K562 (cell line): Measurements from ENCODE around the gene ELOVL2.

Experiments
- CBX5 ChIP-seq: IDR thresholded peaks from 2 replicates; pipeline ENCODE4 v1.6.1; 2014; ENCODE audit warnings: low read depth, borderline replicate concordance
- CEBPB ChIP-seq: fragments of 450-650 bp; IDR thresholded peaks from 2 replicates; pipeline ENCODE4 v1.6.1; 2016; ENCODE audit warnings: missing genetic modification characterization, missing compliant biosample characterization
- CTBP1 ChIP-seq: fragments of 450-650 bp; IDR thresholded peaks from 2 replicates; pipeline ENCODE4 v1.6.1; 2016; ENCODE audit warnings: borderline replicate concordance
- CXXC5 ChIP-seq: fragments of 250-450 bp; sonication (Bioruptor Pico); IDR thresholded peaks from 2 replicates; pipeline ENCODE4 v1.8.0; 2022; ENCODE audit warnings: inconsistent platforms, mild to moderate bottlenecking, moderate library complexity
- JUND ChIP-seq, 2 experiments: IDR thresholded peaks; 2 replicates in 1 of 2; 3 replicates in 1 of 2; pipeline ENCODE4 v1.6.1; 2011; ENCODE audit warnings: borderline replicate concordance in 2 of 2, low read depth in 2 of 2, low read length in 2 of 2, improper control_type of control experiment in 1 of 2, missing biosample characterization in 1 of 2, missing genetic modification characterization in 1 of 2, missing genetic modification reagents in 1 of 2
- MAFK ChIP-seq: IDR thresholded peaks from 2 replicates; pipeline ENCODE4 v1.6.1; 2011; ENCODE audit warnings: low read length, improper control_type of control experiment
- POLR2A ChIP-seq: fragments of 450-650 bp; conservative IDR thresholded peaks from 2 replicates; pipeline ENCODE4 v1.6.1; 2016
- POLR2AphosphoS5 ChIP-seq: IDR thresholded peaks from 2 replicates; pipeline ENCODE4 v1.6.1; 2011; ENCODE audit warnings: mild to moderate bottlenecking, low read depth, low read length, moderate library complexity; ENCODE audit not compliant: control insufficient read depth, insufficient read depth
- U2AF2 ChIP-seq: fragments of 200-400 bp; formaldehyde crosslinking; optimal IDR thresholded peaks from 2 replicates; pipeline ENCODE3; 2017; ENCODE audit warnings: low read depth, mild to moderate bottlenecking, low read length
- TF ChIP-seq, protein P1 (sequence below), 3 experiments: IDR thresholded peaks in 2 of 3; conservative IDR thresholded peaks in 1 of 3; 2 replicates each; pipeline ENCODE4 v1.5.1; 2011 to 2012; ENCODE audit warnings: low read length in 3 of 3, mild to moderate bottlenecking in 3 of 3, control low read depth in 2 of 3, improper control_type of control experiment in 1 of 3, inconsistent platforms in 1 of 3, low read depth in 1 of 3, mixed read lengths in 1 of 3, moderate library complexity in 1 of 3; ENCODE audit not compliant: insufficient read depth in 2 of 3
- TF ChIP-seq, protein P2 (sequence below), 2 experiments: fragments of 450-650 bp in 1 of 2; sonication (generic) in 1 of 2; formaldehyde crosslinking in 1 of 2; IDR thresholded peaks in 1 of 2; conservative IDR thresholded peaks in 1 of 2; 2 replicates each; pipeline versions ENCODE4 v1.6.1 to v1.8.1; 2016 to 2023; ENCODE audit warnings: mild to moderate bottlenecking in 2 of 2, moderate library complexity in 2 of 2, inconsistent platforms in 1 of 2, missing genetic modification reagents in 1 of 2
- TF ChIP-seq, protein P3 (sequence below), 2 experiments: fragments of 450-650 bp in 1 of 2; sonication (generic) in 1 of 2; formaldehyde crosslinking in 1 of 2; IDR thresholded peaks; 2 replicates each; pipeline versions ENCODE4 v1.7.1 to v1.9.0; 2016 to 2022; ENCODE audit warnings: inconsistent platforms in 1 of 2, mild to moderate bottlenecking in 1 of 2, missing genetic modification reagents in 1 of 2

DNA sequence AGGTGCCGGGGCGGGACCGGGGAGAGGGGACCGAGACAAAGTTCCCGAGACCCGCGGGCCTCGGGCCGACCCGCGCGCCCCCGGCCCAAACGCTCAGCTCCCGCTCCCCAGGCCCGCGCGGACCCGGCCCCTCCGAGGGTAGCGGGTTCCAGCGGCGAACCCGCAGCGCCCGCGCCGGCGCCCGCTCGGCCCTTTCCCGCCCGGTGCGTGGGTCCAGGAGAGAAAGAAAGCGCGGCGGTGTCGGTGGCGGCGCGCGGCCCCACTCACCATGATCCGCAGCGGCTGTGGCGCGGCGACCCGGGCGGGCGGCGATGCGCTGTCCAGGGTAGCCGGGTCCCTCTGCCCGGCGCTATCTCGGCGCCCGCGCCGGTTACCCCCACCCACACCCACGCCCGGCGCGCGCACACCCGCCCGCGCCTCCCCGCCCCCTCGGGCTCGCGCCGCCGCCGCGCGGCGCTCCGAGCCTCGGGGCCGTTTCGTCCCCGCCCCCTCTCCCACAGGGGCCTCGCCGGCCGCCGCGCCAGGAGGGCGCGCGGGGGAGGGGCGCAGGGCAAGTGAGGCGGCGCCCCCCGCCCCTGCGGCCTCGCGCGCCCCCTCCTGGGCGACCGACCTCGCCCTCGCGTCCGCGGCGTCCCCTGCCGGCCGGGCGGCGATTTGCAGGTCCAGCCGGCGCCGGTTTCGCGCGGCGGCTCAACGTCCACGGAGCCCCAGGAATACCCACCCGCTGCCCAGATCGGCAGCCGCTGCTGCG lies at the start of gene ELOVL2:
- TF ChIP-seq POLR2A = no peak
- TF ChIP-seq, protein P1, sequence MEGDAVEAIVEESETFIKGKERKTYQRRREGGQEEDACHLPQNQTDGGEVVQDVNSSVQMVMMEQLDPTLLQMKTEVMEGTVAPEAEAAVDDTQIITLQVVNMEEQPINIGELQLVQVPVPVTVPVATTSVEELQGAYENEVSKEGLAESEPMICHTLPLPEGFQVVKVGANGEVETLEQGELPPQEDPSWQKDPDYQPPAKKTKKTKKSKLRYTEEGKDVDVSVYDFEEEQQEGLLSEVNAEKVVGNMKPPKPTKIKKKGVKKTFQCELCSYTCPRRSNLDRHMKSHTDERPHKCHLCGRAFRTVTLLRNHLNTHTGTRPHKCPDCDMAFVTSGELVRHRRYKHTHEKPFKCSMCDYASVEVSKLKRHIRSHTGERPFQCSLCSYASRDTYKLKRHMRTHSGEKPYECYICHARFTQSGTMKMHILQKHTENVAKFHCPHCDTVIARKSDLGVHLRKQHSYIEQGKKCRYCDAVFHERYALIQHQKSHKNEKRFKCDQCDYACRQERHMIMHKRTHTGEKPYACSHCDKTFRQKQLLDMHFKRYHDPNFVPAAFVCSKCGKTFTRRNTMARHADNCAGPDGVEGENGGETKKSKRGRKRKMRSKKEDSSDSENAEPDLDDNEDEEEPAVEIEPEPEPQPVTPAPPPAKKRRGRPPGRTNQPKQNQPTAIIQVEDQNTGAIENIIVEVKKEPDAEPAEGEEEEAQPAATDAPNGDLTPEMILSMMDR (IDR thresholded peaks at IDR 0.05 in 2 of 3, conservative IDR thresholded peaks at IDR 0.05 in 1 of 3; ENCODE audit: insufficient read depth in 2 of 3, low read depth in 1 of 3, low read length in 3 of 3) = peak; percentile 82 to 99 (median 99)
- no peak for TF ChIP-seq POLR2AphosphoS5
- TF ChIP-seq, protein P2, sequence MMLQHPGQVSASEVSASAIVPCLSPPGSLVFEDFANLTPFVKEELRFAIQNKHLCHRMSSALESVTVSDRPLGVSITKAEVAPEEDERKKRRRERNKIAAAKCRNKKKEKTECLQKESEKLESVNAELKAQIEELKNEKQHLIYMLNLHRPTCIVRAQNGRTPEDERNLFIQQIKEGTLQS (IDR thresholded peaks at IDR 0.05) = no peak
- TF ChIP-seq, protein P2 (CRISPR knock-in tag; conservative IDR thresholded peaks at IDR 0.05) = no peak
- TF ChIP-seq, protein P3, sequence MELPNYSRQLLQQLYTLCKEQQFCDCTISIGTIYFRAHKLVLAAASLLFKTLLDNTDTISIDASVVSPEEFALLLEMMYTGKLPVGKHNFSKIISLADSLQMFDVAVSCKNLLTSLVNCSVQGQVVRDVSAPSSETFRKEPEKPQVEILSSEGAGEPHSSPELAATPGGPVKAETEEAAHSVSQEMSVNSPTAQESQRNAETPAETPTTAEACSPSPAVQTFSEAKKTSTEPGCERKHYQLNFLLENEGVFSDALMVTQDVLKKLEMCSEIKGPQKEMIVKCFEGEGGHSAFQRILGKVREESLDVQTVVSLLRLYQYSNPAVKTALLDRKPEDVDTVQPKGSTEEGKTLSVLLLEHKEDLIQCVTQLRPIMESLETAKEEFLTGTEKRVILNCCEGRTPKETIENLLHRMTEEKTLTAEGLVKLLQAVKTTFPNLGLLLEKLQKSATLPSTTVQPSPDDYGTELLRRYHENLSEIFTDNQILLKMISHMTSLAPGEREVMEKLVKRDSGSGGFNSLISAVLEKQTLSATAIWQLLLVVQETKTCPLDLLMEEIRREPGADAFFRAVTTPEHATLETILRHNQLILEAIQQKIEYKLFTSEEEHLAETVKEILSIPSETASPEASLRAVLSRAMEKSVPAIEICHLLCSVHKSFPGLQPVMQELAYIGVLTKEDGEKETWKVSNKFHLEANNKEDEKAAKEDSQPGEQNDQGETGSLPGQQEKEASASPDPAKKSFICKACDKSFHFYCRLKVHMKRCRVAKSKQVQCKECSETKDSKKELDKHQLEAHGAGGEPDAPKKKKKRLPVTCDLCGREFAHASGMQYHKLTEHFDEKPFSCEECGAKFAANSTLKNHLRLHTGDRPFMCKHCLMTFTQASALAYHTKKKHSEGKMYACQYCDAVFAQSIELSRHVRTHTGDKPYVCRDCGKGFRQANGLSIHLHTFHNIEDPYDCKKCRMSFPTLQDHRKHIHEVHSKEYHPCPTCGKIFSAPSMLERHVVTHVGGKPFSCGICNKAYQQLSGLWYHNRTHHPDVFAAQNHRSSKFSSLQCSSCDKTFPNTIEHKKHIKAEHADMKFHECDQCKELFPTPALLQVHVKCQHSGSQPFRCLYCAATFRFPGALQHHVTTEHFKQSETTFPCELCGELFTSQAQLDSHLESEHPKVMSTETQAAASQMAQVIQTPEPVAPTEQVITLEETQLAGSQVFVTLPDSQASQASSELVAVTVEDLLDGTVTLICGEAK (IDR thresholded peaks at IDR 0.05) = no peak
- TF ChIP-seq, protein P3 (CRISPR knock-in tag; IDR thresholded peaks at IDR 0.05) = no peak
- no peak for TF ChIP-seq CEBPB (tag)
- peak; percentile 80 for TF ChIP-seq CXXC5
- no peak for TF ChIP-seq MAFK
- TF ChIP-seq JUND (IDR thresholded peaks at IDR 0.05; ENCODE audit: borderline replicate concordance, low read depth, low read length) = no peak; the same call in 1 of the 2 replicates
- TF ChIP-seq JUND (tag; IDR thresholded peaks at IDR 0.05; ENCODE audit: borderline replicate concordance, low read depth, low read length) = no peak
- no peak for TF ChIP-seq U2AF2
- 0 out of 2 replicates have a peak, but pooled peaks have one; percentile 51 for TF ChIP-seq CBX5
- TF ChIP-seq CTBP1 = no peak
